Coronary artery (tissue), 2 donors: ENCODE data around the gene DEFB121.
"Not testable (repeated sequence)": the region's sequence is repeated elsewhere in the genome, so short reads cannot be mapped to it uniquely, and the experiment has no call there.

ENCODE experiments used
- DNase-seq: peaks from one replicate; pipeline ENCODE4 v3.0.0-alpha.2; 2017; ENCODE audit warnings: low spot score
- H3K27ac ChIP-seq, 2 donors: fragments of 200-600 bp; sonication (generic); one replicate each; pipeline ENCODE4 v1.5.1; 2016 to 2019
- H3K4me3 ChIP-seq: fragments of 200-600 bp; sonication (generic); 2 replicates; pipeline ENCODE4 v1.5.1; 2016; ENCODE audit warnings: mild to moderate bottlenecking, moderate library complexity
- CTCF ChIP-seq: fragments of 200-600 bp; sonication (generic); IDR thresholded peaks from one replicate; pipeline ENCODE4 v1.5.1; 2019; ENCODE audit warnings: antibody characterized with exemption

DEFB121 gene

DNA sequence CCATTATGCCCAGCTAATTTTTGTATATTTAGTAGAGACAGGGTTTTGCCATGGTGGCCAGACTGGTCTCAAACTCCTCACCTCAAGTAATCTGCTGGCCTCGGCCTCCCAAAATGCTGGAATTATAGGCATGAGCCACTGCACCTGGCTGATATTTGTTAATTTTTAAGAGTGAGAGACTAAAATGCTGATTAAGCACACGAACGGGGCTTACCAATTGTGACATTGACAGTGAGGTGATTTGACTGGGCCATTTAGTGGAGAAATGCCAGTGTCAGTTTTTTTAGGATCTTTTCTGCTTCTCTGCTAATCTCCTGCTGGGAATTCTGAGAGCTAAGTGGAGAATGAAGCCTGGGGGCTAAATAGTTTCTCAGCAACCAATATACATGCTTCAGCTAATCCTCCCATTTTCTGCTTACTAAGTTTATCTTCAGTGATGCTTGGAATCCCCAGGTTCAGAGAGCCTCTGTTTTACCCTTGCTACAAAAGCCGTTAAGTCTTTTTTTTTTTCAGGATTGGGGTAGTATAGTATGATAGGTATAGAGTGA lies 24.6 kb upstream of the DEFB121 start:
- H3K27ac ChIP-seq = no peak overlapping the region
- no peak overlapping the region for H3K4me3 ChIP-seq
- no peak for TF ChIP-seq CTCF
- DNase-seq = no peak

DNA sequence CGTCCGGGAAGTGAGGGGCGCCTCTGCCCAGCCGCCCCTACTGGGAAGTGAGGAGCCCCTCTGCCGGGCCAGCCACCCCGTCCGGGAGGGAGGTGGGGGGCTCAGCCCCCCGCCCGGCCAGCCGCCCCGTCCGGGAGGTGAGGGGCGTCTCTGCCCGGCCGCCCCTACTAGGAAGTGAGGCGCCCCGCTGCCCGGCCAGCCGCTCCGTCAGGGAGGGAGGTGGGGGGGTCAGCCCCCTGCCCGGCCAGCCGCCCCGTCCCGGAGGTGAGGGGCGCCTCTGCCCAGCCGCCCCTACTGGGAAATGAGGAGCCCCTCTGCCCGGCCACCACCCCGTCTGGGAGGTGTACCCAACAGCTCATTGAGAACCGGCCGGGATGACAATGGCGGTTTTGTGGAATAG lies 21.6 kb upstream of the DEFB121 start:
- DNase-seq, H3K4me3 ChIP-seq, H3K27ac ChIP-seq: not testable (repeated sequence)

GRCh38 chr20:31426891-31427551 lies 21.0 kb upstream of the DEFB121 start:
- not testable (repeated sequence) for H3K4me3 ChIP-seq, H3K27ac ChIP-seq, DNase-seq

GRCh38 chr20:31425797-31426196 lies 19.8 kb upstream of the DEFB121 start:
- no peak for TF ChIP-seq CTCF

GRCh38 chr20:31418307-31418706 lies 12.3 kb upstream of the DEFB121 start:
- Histone ChIP-seq H3K27ac (no peak overlapping the region), H3K4me3 (no peak overlapping the region)
- no peak for TF ChIP-seq CTCF
- DNase-seq = no peak

More at GRCh38 chr20:31425797-31426196, 19.8 kb upstream of the DEFB121 start:
- no peak for DNase-seq
- no peak overlapping the region for H3K4me3 ChIP-seq
- no peak overlapping the region for H3K27ac ChIP-seq

DNA sequence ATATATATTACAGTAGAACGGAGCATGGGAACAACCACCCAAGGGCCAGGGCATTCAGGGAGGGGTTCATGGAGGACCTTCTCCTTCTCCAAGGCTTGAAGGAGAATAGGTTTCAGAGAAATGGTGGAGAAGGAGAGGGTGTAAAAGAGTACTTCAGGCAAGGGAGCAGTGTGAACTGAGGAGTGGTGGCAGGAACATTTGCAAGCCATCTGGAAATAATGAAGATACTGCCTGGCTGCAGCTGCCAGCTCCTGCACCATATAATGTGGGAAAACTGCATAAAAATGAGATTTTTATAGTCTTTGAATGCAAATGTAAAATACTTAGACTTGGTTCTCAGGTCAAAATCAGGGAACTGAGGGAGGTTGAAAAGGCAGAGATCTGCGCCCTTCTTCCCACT lies 9.6 kb upstream of the DEFB121 start:
- H3K4me3 ChIP-seq = no peak overlapping the region
- no peak overlapping the region for H3K27ac ChIP-seq
- DNase-seq = no peak
- TF ChIP-seq CTCF = no peak

- no peak for DNase-seq
- Histone ChIP-seq H3K4me3 (no peak overlapping the region), H3K27ac (no peak overlapping the region)
- TF ChIP-seq CTCF = no peak
Measured at GRCh38 chr20:31414381-31414780, 8.4 kb upstream of the DEFB121 start.

GRCh38 chr20:31410011-31410410 lies 4.0 kb upstream of the DEFB121 start:
- no peak for DNase-seq
- H3K4me3 ChIP-seq = no peak overlapping the region
- TF ChIP-seq CTCF = no peak
- no peak overlapping the region for H3K27ac ChIP-seq
